NCI-H2029 (cell line): ENCODE results near the gene TMEM47.

Experiments
- DNase-seq: peaks from one replicate; lab custom pipeline; 2025; lab: John Stamatoyannopoulos, UW

TMEM47 gene

GRCh38 chrX:34656842-34657725 lies at the start of gene TMEM47:
TMEM47 (minus strand) TSS chrX:34657285; CDS start chrX:34657029, 256 bp downstream.
- DNase-seq: no peak

GRCh38 chrX:34687095-34687494 lies 30.0 kb upstream of the TMEM47 start:
- DNase-seq: no peak

- DNase-seq: no peak
Measured at GRCh38 chrX:34659575-34659974, 2.5 kb upstream of the TMEM47 start.

- DNase-seq: no peak
Measured at GRCh38 chrX:34658326-34658725, 1.2 kb upstream of the TMEM47 start.

GRCh38 chrX:34657726-34658070 lies 613 bp upstream of the TMEM47 start:
- DNase-seq: no peak

GRCh38 chrX:34656467-34656841 lies 631 bp downstream of the TMEM47 start:
- no peak for DNase-seq

GRCh38 chrX:34655501-34656455 lies 1.3 kb downstream of the TMEM47 start:
- no peak for DNase-seq

GRCh38 chrX:34654696-34655490 lies 2.2 kb downstream of the TMEM47 start:
- DNase-seq: no peak

GRCh38 chrX:34653811-34654210 lies 3.3 kb downstream of the TMEM47 start:
- DNase-seq: no peak

GRCh38 chrX:34642849-34643248 lies 14.2 kb downstream of the TMEM47 start:
- DNase-seq: no peak

- no peak for DNase-seq
Measured at GRCh38 chrX:34638116-34638515, 19.0 kb downstream of the TMEM47 start.

GRCh38 chrX:34634349-34634748 lies 22.7 kb downstream of the TMEM47 start:
- DNase-seq: no peak

GRCh38 chrX:34632384-34632783 lies 24.7 kb downstream of the TMEM47 start:
- DNase-seq: no peak

GRCh38 chrX:34631479-34632220 lies 25.4 kb downstream of the TMEM47 start:
- DNase-seq: no peak

GRCh38 chrX:34629572-34629971 lies 27.5 kb downstream of the TMEM47 start:
- no peak for DNase-seq

- DNase-seq: no peak
Measured at GRCh38 chrX:34624416-34624815, 32.7 kb downstream of the TMEM47 start.

- no peak for DNase-seq
Measured at GRCh38 chrX:34619920-34620319, 37.2 kb downstream of the TMEM47 start.

GRCh38 chrX:34612036-34612435 lies 45.0 kb downstream of the TMEM47 start:
- DNase-seq: no peak

- no peak for DNase-seq
Measured at GRCh38 chrX:34598362-34598761, 58.7 kb downstream of the TMEM47 start.

GRCh38 chrX:34586936-34587335 lies 70.1 kb downstream of the TMEM47 start:
- no peak for DNase-seq

GRCh38 chrX:34586346-34586911 lies 70.7 kb downstream of the TMEM47 start:
- no peak for DNase-seq
